Uterus (tissue), 2 donors: ENCODE data around the gene EML6.

Experiments
- POLR2A ChIP-seq, 2 donors: fragments of 450-650 bp; IDR thresholded peaks; one replicate each; pipeline ENCODE4 v1.6.1; 2016; ENCODE audit warnings: antibody characterized with exemption in 2 of 2, mild to moderate bottlenecking in 1 of 2, moderate library complexity in 1 of 2
- TF ChIP-seq, protein P1 (sequence below), 4 experiments: fragments of 200-600 bp in 2 of 4; fragments of 450-650 bp in 2 of 4; sonication (generic) in 2 of 4; IDR thresholded peaks; one replicate each; pipeline ENCODE4 v1.5.1; 2016 to 2019; ENCODE audit warnings: antibody characterized with exemption in 4 of 4, mild to moderate bottlenecking in 2 of 4, moderate library complexity in 1 of 4

DNA sequence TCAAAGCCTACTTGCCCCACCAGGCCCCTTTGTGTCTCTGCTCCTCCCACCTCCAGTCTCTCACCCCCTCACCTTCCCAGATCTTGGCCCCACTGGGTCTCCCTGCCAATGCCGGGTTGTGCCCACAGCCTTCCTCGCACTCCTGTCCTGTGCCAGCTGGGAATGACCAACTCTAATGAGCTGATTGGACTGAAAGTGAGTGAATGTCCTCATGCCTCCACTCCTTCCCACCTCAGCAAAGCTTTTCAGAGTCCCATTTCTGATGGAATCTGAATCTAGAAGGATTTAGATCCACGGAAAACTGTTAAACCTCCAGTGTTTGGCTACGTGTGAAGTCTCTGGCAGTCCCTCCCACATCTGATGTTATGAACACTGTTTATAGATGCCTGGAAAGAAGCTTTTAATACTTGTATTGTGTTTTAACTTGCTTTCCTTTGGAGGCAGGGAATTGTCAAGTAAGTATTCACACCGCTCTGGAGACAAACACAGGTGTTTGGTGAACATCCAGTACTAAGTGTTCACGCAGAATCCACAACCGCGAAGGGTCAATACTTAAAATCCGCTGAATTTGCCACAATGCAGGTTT is 222.9 kb downstream of the EML6 start:
- TF ChIP-seq, protein P1, sequence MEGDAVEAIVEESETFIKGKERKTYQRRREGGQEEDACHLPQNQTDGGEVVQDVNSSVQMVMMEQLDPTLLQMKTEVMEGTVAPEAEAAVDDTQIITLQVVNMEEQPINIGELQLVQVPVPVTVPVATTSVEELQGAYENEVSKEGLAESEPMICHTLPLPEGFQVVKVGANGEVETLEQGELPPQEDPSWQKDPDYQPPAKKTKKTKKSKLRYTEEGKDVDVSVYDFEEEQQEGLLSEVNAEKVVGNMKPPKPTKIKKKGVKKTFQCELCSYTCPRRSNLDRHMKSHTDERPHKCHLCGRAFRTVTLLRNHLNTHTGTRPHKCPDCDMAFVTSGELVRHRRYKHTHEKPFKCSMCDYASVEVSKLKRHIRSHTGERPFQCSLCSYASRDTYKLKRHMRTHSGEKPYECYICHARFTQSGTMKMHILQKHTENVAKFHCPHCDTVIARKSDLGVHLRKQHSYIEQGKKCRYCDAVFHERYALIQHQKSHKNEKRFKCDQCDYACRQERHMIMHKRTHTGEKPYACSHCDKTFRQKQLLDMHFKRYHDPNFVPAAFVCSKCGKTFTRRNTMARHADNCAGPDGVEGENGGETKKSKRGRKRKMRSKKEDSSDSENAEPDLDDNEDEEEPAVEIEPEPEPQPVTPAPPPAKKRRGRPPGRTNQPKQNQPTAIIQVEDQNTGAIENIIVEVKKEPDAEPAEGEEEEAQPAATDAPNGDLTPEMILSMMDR (IDR thresholded peaks at IDR 0.05), result no peak
- TF ChIP-seq POLR2A (IDR thresholded peaks at IDR 0.05), result no peak
